Gastroesophageal sphincter (tissue), 4 donors: ENCODE data around the gene NCOA4. TPM values are rescaled to one million over a fixed set of nuclear protein-coding genes. Genes with fewer than 3 reads are reported as not detected.
"Not testable (repeated sequence)": the region's sequence is repeated elsewhere in the genome, so short reads cannot be mapped to it uniquely, and the experiment has no call there.

Experiments
- ATAC-seq: fragments of 150-250 bp; one replicate; pipeline ENCODE4 v1.9.1; 2016; ENCODE audit warnings: mild to moderate bottlenecking, moderate library complexity
- H3K27ac ChIP-seq, 4 donors: fragments of 200-600 bp; sonication (generic) in 3 of 4; 1 replicate in 3 of 4; 2 replicates in 1 of 4; pipeline ENCODE4 v1.5.1; 2016 to 2019
- H3K27me3 ChIP-seq: fragments of 200-600 bp; sonication (generic); one replicate; pipeline ENCODE4 v1.5.1; 2019
- H3K36me3 ChIP-seq, 2 donors: fragments of 200-600 bp; sonication (generic); one replicate each; pipeline ENCODE4 v1.5.1; 2019; ENCODE audit warnings: control low read depth in 1 of 2
- H3K4me1 ChIP-seq, 3 donors: fragments of 200-600 bp; sonication (generic); 1 replicate in 2 of 3; 2 replicates in 1 of 3; pipeline ENCODE4 v1.5.1; 2016 to 2019; ENCODE audit warnings: control low read depth in 2 of 3
- H3K4me3 ChIP-seq, 2 donors: fragments of 200-600 bp; sonication (generic); one replicate each; pipeline ENCODE4 v1.5.1; 2019; ENCODE audit warnings: mild to moderate bottlenecking in 1 of 2, moderate library complexity in 1 of 2
- H3K9me3 ChIP-seq, 3 donors: fragments of 200-600 bp; sonication (generic); one replicate each; pipeline ENCODE4 v1.5.1; 2017 to 2019; ENCODE audit warnings: control low read depth in 2 of 3
- CTCF ChIP-seq, 4 experiments: fragments of 200-600 bp in 2 of 4; fragments of 450-650 bp in 2 of 4; sonication (generic) in 1 of 4; IDR thresholded peaks; one replicate each; pipeline ENCODE4 v1.5.1; 2017 to 2019; ENCODE audit warnings: antibody characterized with exemption in 4 of 4, mild to moderate bottlenecking in 2 of 4, moderate library complexity in 2 of 4
- EP300 ChIP-seq: sonication (generic); formaldehyde crosslinking; IDR thresholded peaks from one replicate; pipeline ENCODE4 v1.6.1; 2017; ENCODE audit warnings: antibody characterized with exemption, mild to moderate bottlenecking
- POLR2A ChIP-seq, 2 donors: fragments of 450-650 bp; IDR thresholded peaks; one replicate each; pipeline ENCODE4 v1.6.1; 2017; ENCODE audit warnings: antibody characterized with exemption in 2 of 2, mild to moderate bottlenecking in 2 of 2, moderate library complexity in 1 of 2
- POLR2AphosphoS5 ChIP-seq: sonication (generic); formaldehyde crosslinking; IDR thresholded peaks from one replicate; pipeline ENCODE4 v1.6.1; 2017; ENCODE audit warnings: antibody characterized with exemption
- WGBS, 2 donors: methylation state at CpG; one replicate each; pipeline ENCODE4 v1.1.5; 2018; ENCODE audit warnings: low coverage in 1 of 2; 5-methylcytosine and 5-hydroxymethylcytosine counted together
- total RNA-seq, 4 donors: library from RNA; depleted of rRNA; stranded (reverse); fragments of >200 nt; gene quantifications; one replicate each; pipeline ENCODE4 v1.1.0, GENCODE V29; 2016

Gene NCOA4
- total RNA-seq, 4 donors from 2014 or later, result 152 to 186 (median 173) TPM

GRCh38 chr10:46050941-46051623, 20.7 kb upstream of the NCOA4 start:
- no peak for ATAC-seq
- H3K27ac ChIP-seq, result no peak overlapping the region
- peaks cover 32% of the 10 kb centered on the region for H3K27me3 ChIP-seq
- TF ChIP-seq POLR2A (IDR thresholded peaks at IDR 0.05) (no peak), CTCF (IDR thresholded peaks at IDR 0.05) (no peak), POLR2AphosphoS5 (no peak), EP300 (no peak)
- no peaks in the 10 kb centered on the region for H3K36me3 ChIP-seq
- no peaks in the 10 kb centered on the region for H3K9me3 ChIP-seq
- H3K4me3 ChIP-seq, result no peak overlapping the region
- H3K4me1 ChIP-seq, result no peaks in the 10 kb centered on the region
- 57 to 61% methylated on average over 7 to 11 of the region's 11 CpGs for WGBS, 2 donors

GRCh38 chr10:46049497-46049831, 19.0 kb upstream of the NCOA4 start:
- 89 to 93% methylated on average over 3 to 9 of the region's 11 CpGs for WGBS, 2 donors
- not testable (repeated sequence) for H3K4me3 ChIP-seq, H3K9me3 ChIP-seq, H3K4me1 ChIP-seq, H3K36me3 ChIP-seq, ATAC-seq, H3K27ac ChIP-seq
- peaks cover 36% of the 10 kb centered on the region for H3K27me3 ChIP-seq

DNA sequence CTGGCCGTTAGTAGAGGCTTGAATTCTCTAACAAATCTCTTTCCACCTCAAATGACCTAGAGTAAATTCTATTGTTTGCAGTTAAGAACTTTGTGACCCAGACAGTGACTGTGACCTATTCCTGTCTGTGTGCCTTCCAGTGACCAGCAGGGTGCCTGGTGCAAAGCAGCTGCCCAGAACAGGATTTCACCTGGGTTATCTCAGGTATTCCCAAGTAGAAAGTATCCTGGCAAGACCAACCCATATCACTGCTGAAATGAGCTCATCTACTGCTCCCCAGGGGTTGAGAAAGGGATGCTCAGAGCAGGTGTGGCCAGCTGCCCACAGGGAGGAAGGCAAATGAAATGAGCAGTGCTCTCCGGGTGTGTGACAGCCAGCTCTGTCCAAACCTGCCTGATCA, 17.7 kb upstream of the NCOA4 start:
- no peaks in the 10 kb centered on the region for H3K36me3 ChIP-seq
- H3K27me3 ChIP-seq, result peaks cover 42% of the 10 kb centered on the region
- H3K27ac ChIP-seq, result no peak overlapping the region
- H3K4me3 ChIP-seq, result no peak overlapping the region
- no peaks in the 10 kb centered on the region for H3K9me3 ChIP-seq
- no peak for ATAC-seq
- no peaks in the 10 kb centered on the region for H3K4me1 ChIP-seq
- TF ChIP-seq EP300, result no peak
- no peak for TF ChIP-seq CTCF (IDR thresholded peaks at IDR 0.05)
- no peak for TF ChIP-seq POLR2AphosphoS5
- TF ChIP-seq POLR2A (IDR thresholded peaks at IDR 0.05), result no peak
- WGBS, 2 donors, result 35 to 40% methylated on average over 1 to 2 of the region's 2 CpGs

DNA sequence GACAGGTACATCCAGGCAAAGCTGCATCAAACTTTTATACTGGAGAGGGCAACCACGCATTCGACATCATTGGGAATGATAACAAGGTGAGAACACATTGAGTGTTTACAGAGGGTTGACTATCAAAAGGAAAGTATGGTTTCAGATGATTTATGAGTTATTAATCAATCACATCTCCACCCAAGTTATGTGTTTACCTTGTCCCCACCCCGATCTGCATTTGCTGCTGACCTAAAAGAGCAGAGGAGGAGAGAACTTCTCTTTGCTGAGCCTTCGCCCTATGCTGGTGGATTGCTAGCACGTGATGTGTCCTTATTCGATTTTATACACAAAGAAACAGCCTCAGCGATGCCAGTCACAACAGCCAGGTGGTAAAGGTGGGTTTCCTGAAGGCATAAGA, 15.8 kb upstream of the NCOA4 start, which contains the start of gene MSMB:
Gene MSMB, minus strand, starts transcription at position 9 of the 400 bp plus-strand sequence. CDS start 32 bp downstream, outside the sequence.
- WGBS, 2 donors, result 72 to 73% methylated on average over 4 to 6 of the region's 7 CpGs
- no peaks in the 10 kb centered on the region for H3K36me3 ChIP-seq
- ATAC-seq, result no peak
- no peak within 1 kb of the TSS for H3K4me3 ChIP-seq
- H3K27ac ChIP-seq, result no peak within 1 kb of the TSS
- peaks cover 42% of the 10 kb centered on the region for H3K27me3 ChIP-seq
- no peaks in the 10 kb centered on the region for H3K9me3 ChIP-seq
- no peaks in the 10 kb centered on the region for H3K4me1 ChIP-seq
- TF ChIP-seq POLR2AphosphoS5 (no peak), EP300 (no peak), CTCF (IDR thresholded peaks at IDR 0.05) (no peak), POLR2A (IDR thresholded peaks at IDR 0.05) (no peak)

DNA sequence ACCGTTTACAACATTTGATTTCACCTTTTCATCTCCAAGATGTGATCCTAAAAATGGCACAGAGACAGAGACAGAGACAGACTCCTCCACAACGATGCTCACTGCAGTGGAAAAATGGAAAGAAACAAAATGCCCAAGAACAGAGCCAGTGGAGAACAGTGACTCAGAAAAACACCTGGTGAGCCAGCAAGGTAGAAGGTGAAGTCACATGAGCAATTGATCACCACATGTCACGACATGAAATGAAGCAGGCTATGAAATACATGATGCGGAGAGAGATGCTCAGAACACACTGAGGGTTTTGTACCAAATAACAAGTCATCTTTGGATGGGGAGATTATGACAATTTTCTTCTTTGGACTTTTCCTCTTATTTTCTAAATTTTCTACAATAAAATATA, 12.1 kb upstream of the NCOA4 start:
- Histone ChIP-seq H3K4me1 (no peaks in the 10 kb centered on the region), H3K27me3 (peaks cover 39% of the 10 kb centered on the region), H3K4me3 (no peak overlapping the region), H3K9me3 (no peaks in the 10 kb centered on the region), H3K27ac (no peak overlapping the region), H3K36me3 (no peaks in the 10 kb centered on the region)
- TF ChIP-seq EP300 (no peak), CTCF (IDR thresholded peaks at IDR 0.05) (no peak), POLR2AphosphoS5 (no peak), POLR2A (IDR thresholded peaks at IDR 0.05) (no peak)
- WGBS, 2 donors, result 52 to 56% methylated on average over 4 of the region's 4 CpGs
- no peak for ATAC-seq
